Left ventricle myocardium inferior (tissue), 1 donor: Measurements from ENCODE around the gene KLHL40. TPM values are rescaled to one million over a fixed set of nuclear protein-coding genes. Genes with fewer than 3 reads are reported as not detected.

Experiments
- DNase-seq: peaks from one replicate; pipeline ENCODE4 v3.0.0-alpha.2; 2020
- H3K27ac ChIP-seq: fragments of 200-600 bp; replicated peaks from 2 replicates; pipeline ENCODE4 v1.8.0; 2021
- H3K27me3 ChIP-seq: fragments of 200-600 bp; 2 replicates; pipeline ENCODE4 v1.8.0; 2021; ENCODE audit warnings: low read depth
- H3K36me3 ChIP-seq: fragments of 200-600 bp; 2 replicates; pipeline ENCODE4 v1.8.0; 2021
- H3K4me1 ChIP-seq: fragments of 200-600 bp; 2 replicates; pipeline ENCODE4 v1.8.0; 2021
- H3K4me3 ChIP-seq: fragments of 200-600 bp; 2 replicates; pipeline ENCODE4 v1.8.0; 2021; ENCODE audit warnings: mild to moderate bottlenecking, moderate library complexity
- H3K9me3 ChIP-seq: fragments of 200-600 bp; replicated peaks from 2 replicates; pipeline ENCODE4 v1.8.0; 2021
- intact Hi-C: fragments of 100-400 bp; cut with micrococcal nuclease; formaldehyde crosslinking; loops from one replicate; pipeline ENCODE4 v1.11.0; 2022
- total RNA-seq: library from RNA; stranded (reverse); fragmentation: NEBNext Ultra II Directional; extraction: Animal tissue kit (Norgen Biotek cat#: 25700); gene quantifications from one replicate; pipeline ENCODE4 v1.2.1, GENCODE V29; 2021
- TF ChIP-seq, protein P1 (sequence below): fragments of 200-600 bp; IDR thresholded peaks from 2 replicates; pipeline ENCODE4 v1.8.0; 2021; ENCODE audit warnings: antibody characterized with exemption, mild to moderate bottlenecking, borderline replicate concordance
- donor health status: DM: no; HTN: yes; CAD: no; lungs with severe emphysema.

Gene KLHL40
- total RNA-seq, 1 donor from 2014 or later: 0.22 TPM

DNA sequence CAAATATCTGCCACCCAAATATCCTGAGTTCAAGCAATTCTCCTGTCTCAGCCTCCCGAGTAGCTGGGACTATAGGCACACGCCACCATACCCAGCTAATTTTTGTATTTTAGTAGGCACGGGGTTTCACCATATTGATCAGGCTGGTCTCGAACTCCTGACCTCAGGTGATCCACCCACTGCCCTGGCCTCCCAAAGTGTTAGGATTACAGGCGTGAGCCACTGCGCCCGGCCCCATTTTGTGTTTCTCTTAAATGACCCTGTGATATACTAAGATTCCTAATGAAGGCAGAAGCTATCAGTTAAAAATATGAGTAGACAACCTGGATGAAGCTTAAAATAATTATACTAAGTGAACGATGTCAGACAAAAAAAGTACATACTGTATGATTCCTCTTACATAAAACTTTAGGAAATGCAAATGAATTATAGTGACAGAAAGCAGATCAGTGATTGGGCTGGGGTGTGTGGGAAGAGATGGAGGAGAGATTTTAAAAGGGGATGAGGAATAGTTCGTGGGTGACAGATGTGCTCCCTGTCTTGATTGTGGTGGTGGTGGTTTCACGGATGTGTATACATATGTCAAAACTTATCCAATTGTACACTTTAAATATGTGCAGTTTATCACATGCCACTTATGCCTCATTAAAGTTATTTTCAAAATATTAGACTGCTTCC, 3.8 kb upstream of the KLHL40 start:
- Histone ChIP-seq H3K27me3 (peaks cover 19% of the 10 kb centered on the region), H3K9me3 (peaks cover 15% of the 10 kb centered on the region), H3K4me1 (peaks cover 27% of the 10 kb centered on the region), H3K36me3 (no peaks in the 10 kb centered on the region), H3K4me3 (no peak overlapping the region), H3K27ac (no peak overlapping the region)
- intact Hi-C loops: no loop called here
- TF ChIP-seq, protein P1, sequence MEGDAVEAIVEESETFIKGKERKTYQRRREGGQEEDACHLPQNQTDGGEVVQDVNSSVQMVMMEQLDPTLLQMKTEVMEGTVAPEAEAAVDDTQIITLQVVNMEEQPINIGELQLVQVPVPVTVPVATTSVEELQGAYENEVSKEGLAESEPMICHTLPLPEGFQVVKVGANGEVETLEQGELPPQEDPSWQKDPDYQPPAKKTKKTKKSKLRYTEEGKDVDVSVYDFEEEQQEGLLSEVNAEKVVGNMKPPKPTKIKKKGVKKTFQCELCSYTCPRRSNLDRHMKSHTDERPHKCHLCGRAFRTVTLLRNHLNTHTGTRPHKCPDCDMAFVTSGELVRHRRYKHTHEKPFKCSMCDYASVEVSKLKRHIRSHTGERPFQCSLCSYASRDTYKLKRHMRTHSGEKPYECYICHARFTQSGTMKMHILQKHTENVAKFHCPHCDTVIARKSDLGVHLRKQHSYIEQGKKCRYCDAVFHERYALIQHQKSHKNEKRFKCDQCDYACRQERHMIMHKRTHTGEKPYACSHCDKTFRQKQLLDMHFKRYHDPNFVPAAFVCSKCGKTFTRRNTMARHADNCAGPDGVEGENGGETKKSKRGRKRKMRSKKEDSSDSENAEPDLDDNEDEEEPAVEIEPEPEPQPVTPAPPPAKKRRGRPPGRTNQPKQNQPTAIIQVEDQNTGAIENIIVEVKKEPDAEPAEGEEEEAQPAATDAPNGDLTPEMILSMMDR: no peak
- no peak for DNase-seq

DNA sequence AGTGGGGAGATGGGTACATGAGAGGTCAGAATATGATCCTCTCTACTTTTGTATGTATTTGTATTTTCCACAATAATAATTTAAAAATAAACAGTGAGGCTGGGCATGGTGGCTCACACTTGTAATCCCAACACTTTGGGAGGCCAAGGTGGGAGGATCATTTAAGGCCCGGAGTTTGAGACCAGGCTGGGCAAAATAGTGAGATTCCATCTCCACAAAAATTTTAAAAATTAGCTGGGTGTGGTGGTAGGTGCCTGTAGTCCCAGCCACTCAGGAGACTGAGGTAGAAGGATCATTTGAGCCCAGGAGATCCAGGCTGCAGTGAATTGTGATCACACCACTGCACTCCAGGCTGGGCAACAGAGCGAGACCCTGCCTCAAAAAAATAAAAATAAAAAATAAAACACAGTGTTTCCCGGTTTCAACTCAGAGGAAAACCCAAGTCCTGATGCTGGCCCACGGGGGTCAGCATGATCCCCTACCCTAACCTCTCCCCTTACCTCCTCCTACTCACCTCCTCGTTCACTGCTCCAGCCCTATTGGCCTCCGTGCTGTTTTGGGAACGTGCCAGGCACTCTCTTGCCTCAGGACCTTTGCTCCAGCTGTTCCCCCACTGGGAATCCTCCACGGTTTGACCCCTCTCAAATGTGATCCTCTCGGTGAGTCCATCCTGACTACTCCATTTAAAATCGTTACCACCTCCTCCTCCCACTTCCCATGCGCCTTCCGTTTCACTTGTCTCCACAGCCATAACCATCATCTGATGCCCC, 2.9 kb upstream of the KLHL40 start:
- TF ChIP-seq, protein P1: no peak
- H3K9me3 ChIP-seq: peaks cover 11% of the 10 kb centered on the region
- peak overlapping the region; percentile 93 for H3K27ac ChIP-seq
- no peak for DNase-seq
- H3K4me3 ChIP-seq: no peak overlapping the region
- peaks cover 23% of the 10 kb centered on the region for H3K27me3 ChIP-seq
- H3K36me3 ChIP-seq: no peaks in the 10 kb centered on the region
- intact Hi-C loops: no loop called here
- peaks cover 30% of the 10 kb centered on the region for H3K4me1 ChIP-seq

DNA sequence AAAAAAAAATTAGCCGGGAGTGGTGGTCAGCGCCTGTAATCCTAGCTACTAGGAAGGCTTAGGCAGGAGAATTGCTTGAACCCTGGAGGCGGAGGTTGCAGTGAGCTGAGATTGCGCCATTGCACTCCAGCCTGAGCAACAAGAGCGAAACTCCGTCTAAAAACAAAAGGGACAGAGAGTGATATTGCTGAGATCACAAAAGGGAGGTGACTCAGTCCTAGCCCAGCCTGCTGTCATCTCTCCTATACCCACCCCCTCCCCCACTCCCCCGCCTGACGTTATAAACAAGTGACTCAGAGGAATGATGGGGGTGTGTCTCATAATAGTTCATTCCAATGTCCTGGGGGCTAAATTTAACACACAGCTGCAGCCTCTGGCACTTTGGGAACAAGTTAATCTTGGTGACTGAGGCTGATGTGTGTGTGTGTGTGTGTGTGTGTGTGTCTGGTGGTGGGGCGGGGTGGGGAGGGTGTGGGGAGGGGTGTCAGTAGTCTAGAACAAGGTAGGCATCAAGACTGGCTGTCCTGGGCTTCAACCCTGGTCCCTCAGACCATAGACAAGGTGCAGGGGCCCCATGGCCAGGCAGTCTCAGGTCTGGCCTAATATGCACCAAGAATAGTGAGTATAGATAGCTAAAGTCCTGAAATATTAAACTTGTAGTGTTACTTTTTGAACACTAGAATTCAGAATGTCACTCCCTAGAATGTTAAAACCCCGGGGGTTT, 1.3 kb upstream of the KLHL40 start:
- Histone ChIP-seq H3K27ac (peak overlapping the region; percentile 93), H3K4me1 (peaks cover 30% of the 10 kb centered on the region), H3K27me3 (peaks cover 23% of the 10 kb centered on the region), H3K36me3 (no peaks in the 10 kb centered on the region), H3K9me3 (no peaks in the 10 kb centered on the region), H3K4me3 (peak overlapping the region; percentile 39)
- peak; percentile 75 for DNase-seq
- intact Hi-C loops: no loop called here
- TF ChIP-seq, protein P1: no peak

DNA sequence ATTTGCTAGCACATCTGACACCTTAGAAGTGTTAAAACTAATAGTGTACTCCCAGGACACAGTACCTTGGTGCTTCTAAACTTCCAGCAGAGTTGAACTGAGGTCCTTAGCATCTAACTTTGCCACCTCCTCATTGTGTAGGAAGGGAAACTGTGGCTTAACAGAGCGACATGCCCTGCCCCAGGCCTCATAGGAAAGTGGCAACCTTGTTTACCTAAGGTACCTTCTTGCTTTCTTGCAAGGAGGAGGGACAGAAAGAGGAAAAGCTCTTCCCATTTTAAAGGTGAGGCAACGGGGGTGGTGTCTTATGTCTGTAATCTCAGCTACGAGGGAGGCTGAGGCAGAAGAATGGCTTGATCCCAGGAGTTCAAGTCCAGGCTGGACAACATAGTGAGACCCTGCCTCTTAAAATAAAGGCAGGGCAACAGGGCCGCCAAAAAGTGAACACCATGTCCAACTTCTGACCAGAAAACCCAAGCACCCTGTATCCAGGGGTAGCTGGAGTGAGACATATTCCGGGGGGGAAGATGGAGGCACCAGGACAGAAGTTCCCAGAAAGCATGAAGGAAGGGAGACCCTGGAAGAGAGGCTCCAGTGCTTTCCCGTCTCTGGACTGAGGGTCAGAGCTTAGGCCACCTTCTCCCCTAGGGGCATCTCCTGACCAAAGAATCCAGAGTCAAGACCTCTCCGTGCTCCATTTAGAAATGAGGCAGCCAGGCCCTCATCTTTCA, 540 bp upstream of the KLHL40 start:
- H3K27ac ChIP-seq: peak overlapping the region; percentile 93
- no peak for DNase-seq
- TF ChIP-seq, protein P1: no peak
- H3K9me3 ChIP-seq: no peaks in the 10 kb centered on the region
- no peak overlapping the region for H3K4me3 ChIP-seq
- intact Hi-C loops: no loop called here
- peaks cover 23% of the 10 kb centered on the region for H3K27me3 ChIP-seq
- H3K4me1 ChIP-seq: peaks cover 30% of the 10 kb centered on the region
- H3K36me3 ChIP-seq: no peaks in the 10 kb centered on the region
